GM10847 (cell line): ENCODE results near the gene DRC3.
A peak's percentile ranks its signal among the peaks of the same experiment; 100 is the strongest.

Experiments used
- POLR2A ChIP-seq: IDR thresholded peaks from 2 replicates; pipeline ENCODE4 v1.6.1; 2011; ENCODE audit not compliant: insufficient read length; ENCODE audit errors: extremely low read depth

DRC3 gene, protein sequence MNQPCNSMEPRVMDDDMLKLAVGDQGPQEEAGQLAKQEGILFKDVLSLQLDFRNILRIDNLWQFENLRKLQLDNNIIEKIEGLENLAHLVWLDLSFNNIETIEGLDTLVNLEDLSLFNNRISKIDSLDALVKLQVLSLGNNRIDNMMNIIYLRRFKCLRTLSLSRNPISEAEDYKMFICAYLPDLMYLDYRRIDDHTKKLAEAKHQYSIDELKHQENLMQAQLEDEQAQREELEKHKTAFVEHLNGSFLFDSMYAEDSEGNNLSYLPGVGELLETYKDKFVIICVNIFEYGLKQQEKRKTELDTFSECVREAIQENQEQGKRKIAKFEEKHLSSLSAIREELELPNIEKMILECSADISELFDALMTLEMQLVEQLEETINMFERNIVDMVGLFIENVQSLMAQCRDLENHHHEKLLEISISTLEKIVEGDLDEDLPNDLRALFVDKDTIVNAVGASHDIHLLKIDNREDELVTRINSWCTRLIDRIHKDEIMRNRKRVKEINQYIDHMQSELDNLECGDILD

DNA sequence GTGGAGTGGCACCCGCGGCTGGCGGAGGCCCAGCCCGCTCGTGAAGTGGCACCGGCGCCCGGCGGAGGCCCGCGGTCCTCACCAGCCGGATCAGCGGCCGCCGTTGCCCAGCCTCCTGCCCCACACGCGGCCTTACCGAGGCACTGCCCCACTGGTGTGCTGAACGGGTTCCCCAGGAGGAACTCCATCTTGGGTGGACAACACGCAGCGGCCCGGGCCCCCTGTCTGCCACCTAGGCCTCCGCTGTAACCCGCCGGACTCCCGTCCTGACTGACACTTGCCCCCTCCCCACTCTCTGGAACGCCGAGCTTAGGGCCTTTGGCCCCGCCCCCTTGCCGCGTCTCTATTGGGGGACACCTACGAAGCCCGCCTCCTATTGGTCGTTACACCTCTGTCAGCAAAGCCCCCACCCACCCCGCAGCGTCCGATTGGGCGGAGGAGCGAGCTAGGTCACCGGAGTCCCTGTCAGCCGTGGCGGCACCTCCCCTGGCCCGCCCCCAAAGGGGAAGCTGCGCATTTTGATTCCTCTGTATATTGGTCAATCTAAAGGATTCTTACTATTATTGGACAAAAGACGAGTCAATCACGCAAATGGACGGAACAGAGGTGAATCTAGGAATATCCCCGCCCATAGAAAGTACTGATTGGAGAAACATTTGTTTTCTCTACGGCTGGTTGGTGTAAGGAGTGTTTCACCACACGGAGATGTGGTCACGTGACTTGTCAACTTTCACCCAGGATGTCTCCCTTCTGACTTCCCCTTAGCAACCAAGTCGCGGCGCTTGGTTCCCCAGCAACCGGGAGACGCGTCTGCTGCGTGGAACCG, at the start of gene DRC3, which contains the start of gene TOM1L2:
Gene DRC3, plus strand, starts transcription at position 737 of the 826 bp plus-strand sequence. CDS start 4,737 bp downstream, outside the sequence.
Gene TOM1L2, minus strand, starts transcription at position 275 of the 826 bp plus-strand sequence. Its CDS starts 87 bp downstream, at position 188.
- TF ChIP-seq POLR2A, result peak; percentile 55

DNA sequence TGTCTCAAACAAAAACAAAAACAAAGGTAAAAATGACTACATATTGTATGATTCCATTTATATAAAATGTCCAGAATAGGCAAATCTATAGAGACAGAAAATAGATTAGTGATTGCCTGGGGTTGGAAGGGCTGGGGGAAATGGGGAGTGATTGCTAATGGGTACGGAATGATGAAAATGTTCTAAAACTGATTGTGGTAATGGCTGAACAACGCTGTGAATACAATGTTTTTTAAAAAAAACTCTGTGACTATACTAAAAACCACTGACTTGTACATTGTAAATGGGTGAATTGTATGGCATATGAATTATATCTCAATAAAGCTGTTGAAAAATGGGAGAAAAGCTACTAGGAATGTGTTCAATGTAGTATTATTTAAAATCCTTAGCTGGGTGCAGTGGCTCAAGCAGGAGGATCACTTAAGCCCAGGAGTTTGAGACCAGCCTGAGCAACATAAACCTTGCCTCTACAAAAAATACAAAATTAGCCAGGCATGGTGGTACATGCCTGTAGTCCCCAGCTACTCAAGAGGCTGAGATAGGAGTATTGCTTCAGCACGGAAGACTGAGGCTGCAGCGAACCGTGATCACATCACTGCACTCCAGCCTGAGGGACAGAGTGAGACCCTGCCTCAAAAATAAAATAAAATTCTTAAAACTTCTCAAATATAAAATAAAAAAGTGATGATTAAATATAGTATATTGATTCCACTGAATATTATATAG, 48.4 kb upstream of the DRC3 start:
- TF ChIP-seq POLR2A, result no peak

DNA sequence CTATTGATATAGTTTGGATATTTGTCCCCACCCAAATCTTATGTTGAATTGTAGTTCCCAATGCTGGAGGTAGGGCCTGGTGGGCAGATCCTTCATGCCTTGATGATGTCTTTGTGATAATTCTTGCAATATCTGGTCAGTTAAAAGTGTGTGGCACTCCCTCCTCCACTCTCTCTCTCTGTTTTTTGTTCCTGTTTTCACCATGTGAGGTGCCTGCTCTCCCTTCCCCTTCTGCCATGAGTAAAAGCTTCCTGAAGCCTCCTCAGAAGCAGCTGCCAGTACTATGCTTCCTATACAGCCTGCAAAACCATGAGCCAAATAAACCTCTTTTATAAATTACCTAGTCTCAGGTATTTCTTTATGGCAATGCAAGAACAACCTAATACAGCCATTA, 47.8 kb upstream of the DRC3 start:
- TF ChIP-seq POLR2A, result no peak

DNA sequence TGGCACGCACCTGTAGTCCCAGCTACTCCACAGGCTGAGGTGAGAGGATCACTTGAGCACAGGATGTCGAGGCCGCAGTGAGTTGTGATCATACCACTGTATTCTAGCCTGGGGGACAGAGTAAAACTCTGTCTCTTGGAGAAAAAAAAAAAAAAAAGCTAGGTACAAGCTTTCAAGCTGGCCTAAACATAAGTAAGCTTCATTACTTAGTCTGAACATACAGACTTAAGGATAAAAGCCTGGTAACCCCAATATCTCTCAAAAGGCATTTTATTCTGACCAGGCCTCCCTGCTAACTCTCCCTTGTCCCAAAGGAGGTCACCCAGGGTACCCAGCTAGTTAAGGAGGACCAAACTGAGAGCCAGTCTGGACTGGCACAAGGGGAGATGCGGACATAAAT, 46.6 kb upstream of the DRC3 start:
- TF ChIP-seq POLR2A, result no peak

DNA sequence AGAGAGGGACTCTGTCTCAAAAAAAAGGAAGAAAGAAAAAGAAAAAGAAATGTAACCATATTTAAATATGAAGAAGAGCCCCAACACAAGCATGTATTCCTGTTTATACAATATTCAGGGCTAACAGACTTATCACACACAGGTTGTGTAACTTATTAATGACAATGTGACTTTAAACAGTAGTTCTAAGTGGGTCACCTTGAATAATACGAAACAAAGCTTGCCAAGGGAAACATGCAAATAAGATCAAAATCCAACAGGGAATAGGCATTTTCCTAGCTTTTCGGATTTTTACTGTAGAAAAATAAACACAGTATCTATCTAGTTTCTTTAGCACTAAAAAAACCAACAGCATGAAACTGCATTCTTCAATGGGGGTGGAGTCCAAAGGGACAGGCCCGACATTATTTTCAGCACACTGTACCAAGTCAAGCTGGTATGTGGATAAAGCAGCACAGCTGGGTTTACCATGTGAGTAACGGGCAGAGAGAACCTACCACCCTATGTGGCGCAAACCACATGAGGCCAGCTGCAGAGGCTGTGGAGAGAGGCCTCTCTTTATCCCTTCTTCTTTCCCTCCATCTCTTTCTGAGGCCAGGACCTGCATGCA, 45.7 kb upstream of the DRC3 start:
- no peak for TF ChIP-seq POLR2A

DNA sequence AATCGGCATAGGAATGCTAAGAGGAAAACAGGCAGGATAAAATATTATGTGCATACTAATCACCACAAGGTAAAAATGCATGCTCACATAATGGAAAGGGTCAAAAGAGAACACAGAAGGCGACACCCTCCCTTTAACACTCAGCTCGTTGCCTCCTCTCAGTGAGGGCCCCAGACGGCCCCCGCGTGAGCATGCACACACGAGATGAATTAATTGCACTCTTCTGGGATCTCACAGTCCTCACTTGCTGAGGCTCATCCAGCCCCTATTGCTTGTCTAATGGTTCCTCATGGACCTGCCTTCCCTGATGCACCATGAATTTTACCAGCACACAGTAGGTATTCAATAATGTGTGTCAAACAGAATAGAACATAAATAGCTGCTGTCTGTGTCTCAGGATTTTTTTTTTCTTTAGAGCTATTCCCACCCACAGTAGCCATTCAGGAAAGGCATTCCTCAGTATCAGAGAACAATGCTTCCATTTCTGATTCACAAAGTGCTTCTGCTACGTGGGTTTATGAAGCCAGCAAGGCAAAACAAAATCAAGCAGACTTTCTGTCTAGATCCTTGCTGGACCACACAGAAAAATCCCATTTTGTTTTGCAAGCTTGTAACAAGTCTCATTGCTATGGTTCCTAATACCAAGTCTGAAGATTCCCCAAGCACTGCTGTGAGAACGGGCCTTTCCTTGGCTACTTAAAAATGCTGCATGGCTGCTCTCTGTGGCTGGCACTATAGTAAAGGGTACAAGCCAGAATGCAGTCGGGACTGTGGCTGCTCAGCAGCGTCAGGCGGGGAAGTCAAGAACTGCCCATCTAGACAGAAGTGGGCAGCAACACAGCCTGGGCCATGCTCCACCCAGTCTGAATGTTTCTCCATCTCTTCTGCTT, 44.0 kb upstream of the DRC3 start:
- no peak for TF ChIP-seq POLR2A

DNA sequence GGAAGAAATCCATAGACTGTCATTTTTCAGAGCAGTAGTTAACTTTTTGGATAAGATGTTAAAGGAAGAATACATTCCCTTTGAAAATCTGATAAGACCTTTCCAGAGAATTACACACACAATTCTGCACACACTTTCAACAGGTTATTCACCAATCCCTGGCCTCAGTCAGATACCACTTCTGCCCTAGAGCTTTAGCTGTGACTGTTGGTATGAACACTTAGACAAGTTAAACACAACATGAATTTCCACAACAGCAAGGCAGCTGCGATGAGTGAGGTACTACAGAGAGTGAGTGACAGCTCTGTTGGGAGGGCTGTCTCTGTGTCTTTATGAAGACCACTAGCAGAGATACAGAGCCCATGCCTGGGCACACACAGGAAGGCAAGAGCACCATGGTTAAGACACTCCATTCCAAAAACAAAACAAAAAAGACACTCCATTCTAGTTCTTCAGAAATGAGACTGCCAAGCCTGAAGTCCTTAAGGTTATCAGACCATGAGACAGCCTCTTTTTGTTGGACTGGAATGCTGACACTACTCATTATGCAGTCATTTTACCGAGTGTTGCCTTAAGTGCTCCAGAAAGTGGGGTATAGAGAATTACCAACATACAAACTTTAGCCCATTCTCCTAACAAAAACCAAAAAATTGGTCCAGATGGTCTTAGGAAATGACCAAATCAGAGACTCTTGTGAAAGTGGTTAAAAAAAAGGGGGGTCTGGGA, 42.8 kb upstream of the DRC3 start:
- TF ChIP-seq POLR2A, result no peak

DNA sequence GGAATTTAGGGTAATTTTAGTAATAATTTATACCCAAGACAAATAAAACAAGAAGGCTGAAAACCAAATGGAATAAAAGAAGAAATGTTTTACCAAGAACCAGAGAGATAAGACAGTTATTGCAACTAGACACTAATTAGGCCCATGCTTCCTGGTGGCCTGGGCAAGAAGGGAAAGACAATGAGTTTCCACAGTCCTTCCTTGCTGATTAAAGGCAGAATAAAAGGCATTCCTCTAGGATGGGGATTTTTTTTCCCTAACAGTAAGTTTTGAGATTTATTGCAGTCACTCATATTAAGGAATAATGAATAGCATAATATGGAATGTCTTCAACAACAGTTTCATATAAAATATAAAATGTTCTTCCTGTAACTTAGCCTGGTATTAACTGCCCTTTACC, 42.0 kb upstream of the DRC3 start:
- TF ChIP-seq POLR2A, result no peak

DNA sequence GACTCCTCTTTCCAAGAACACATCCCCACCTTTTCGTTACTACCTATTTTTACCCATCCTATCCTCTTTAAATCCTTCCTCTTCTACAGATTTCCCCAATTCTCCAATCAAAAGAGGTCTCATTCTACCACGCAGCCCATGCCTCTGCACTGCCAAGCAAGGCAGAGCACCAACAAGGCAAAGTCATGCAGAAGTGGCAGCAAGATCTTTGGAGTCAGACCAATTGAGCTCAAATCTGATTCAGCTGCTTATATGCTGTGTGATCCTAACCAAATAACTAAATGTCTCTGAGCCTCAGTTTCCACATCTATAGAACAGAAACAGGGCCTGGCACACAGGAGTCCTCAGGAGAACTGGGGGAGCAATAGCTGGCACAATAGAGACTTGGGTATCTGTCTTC, 41.5 kb upstream of the DRC3 start:
- no peak for TF ChIP-seq POLR2A

DNA sequence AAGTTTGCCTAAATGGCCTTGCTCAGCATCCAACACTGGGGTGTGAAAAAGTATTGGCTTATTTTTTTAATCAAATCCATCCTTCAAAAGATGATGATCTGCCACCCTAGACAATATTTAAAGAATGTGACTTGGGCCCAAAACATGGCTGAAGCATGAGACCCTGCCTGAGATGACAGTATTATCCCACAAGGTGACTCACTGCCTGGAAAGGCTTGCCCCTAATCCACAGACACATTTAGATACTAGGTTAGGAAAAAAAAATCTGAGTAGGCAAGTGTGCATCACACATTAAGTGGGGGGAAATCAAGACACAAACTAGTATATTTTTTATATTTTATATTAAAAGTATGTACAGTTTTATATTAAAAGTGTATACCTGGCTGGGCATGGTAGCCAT, 38.9 kb upstream of the DRC3 start:
- TF ChIP-seq POLR2A, result no peak

DNA sequence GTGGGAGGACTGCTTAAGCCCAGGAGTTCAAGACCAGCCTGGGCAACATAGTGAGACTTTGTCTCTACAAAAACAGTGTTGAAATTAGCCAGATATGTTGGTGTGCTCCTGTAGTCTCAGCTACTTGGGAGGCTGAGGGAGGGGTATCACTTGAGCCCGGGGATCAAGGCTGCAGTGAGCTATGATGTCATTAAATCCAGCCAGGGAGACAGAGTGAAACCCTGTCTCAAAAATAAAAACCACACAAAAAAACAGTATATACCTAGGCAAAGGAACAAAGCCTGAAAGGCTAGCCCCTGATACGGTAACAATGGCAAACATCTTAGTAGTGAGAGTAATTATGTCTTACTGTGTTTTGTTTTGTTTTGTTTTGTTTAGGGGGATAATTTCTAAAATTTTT, 38.4 kb upstream of the DRC3 start:
- no peak for TF ChIP-seq POLR2A

DNA sequence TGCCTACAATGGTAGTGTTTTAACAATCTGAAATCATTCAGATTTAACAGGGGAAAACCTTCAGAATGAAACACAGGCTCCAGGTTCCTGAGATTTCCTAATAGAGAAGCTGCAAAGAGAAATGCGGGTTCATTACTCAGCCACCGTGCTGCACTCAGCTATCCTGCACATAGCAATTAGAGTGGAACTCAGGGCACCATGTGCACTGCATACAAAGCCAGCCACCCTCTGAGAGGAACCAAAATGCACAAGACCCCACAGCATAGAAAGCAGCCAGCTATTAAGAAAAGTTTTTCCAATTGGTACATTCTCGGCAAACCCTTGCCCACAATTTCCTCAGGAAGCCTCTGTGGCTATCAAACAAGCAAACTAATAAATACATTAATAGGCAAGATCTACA, 37.9 kb upstream of the DRC3 start:
- no peak for TF ChIP-seq POLR2A
